Measurements from ENCODE around the gene TADA2B.

The TADA2B gene

GRCh38 chr4:7040765-7041164 lies 2.4 kb upstream of the TADA2B start:
- no peak for TF ChIP-seq CTCF (IDR thresholded peaks at IDR 0.05; ENCODE audit: borderline replicate concordance, insufficient read depth, low read depth, low read length)
- H3K4me3 ChIP-seq (ENCODE audit: low read depth, low read length), result no peak overlapping the region

GRCh38 chr4:7041246-7041645 lies 1.9 kb upstream of the TADA2B start:
- TF ChIP-seq CTCF (IDR thresholded peaks at IDR 0.05; ENCODE audit: borderline replicate concordance, insufficient read depth, low read depth, low read length), result no peak
- no peak overlapping the region for H3K4me3 ChIP-seq (ENCODE audit: low read depth, low read length)

GRCh38 chr4:7041801-7042502 lies 1.2 kb upstream of the TADA2B start:
- peak overlapping the region; percentile 90 for H3K4me3 ChIP-seq (ENCODE audit: low read depth, low read length)
- TF ChIP-seq CTCF (IDR thresholded peaks at IDR 0.05; ENCODE audit: borderline replicate concordance, insufficient read depth, low read depth, low read length), result no peak

GRCh38 chr4:7042503-7043283 lies 479 bp upstream of the TADA2B start:
- peak; percentile 59; the same call in 1 of the 2 replicates for TF ChIP-seq CTCF (IDR thresholded peaks at IDR 0.05; ENCODE audit: borderline replicate concordance, insufficient read depth, low read depth, low read length)
- H3K4me3 ChIP-seq (ENCODE audit: low read depth, low read length), result peak overlapping the region; percentile 90

GRCh38 chr4:7044137-7044930 lies 1.2 kb downstream of the TADA2B start:
- H3K4me3 ChIP-seq (ENCODE audit: low read depth, low read length), result peak overlapping the region; percentile 99
- TF ChIP-seq CTCF (IDR thresholded peaks at IDR 0.05; ENCODE audit: borderline replicate concordance, insufficient read depth, low read depth, low read length), result no peak

GRCh38 chr4:7045553-7045952 lies 2.4 kb downstream of the TADA2B start:
- peak overlapping the region; percentile 99 for H3K4me3 ChIP-seq (ENCODE audit: low read depth, low read length)
- TF ChIP-seq CTCF (IDR thresholded peaks at IDR 0.05; ENCODE audit: borderline replicate concordance, insufficient read depth, low read depth, low read length), result no peak
